OCI-LY7 (cell line): ENCODE results near the gene ARMC9. TPM values are rescaled to one million over a fixed set of nuclear protein-coding genes. Genes with fewer than 3 reads are reported as not detected.
A peak's percentile ranks its signal among the peaks of the same experiment; 100 is the strongest.

Experiments
- Bru-seq: library from RNA; stranded (reverse); fragments of 400-500 nt; gene quantifications from one replicate; lab custom pipeline; 2021; lab: Mats Ljungman, UMichigan
- BruChase-seq, 2 experiments: library from RNA; stranded (reverse); fragments of 400-500 nt; gene quantifications; one replicate each; lab custom pipeline; 2021; lab: Mats Ljungman, UMichigan
- BruUV-seq: library from RNA; stranded (reverse); fragments of 400-500 nt; replicated peaks from 2 replicates; lab custom pipeline; 2021; lab: Mats Ljungman, UMichigan
- CTCF ChIA-PET: fragments of 300-600 bp; sonication (Branson Sonifier 250); formaldehyde crosslinking; loops from one replicate; lab custom pipeline; 2022; ENCODE audit warnings: antibody characterized with exemption; ENCODE audit not compliant: unreplicated experiment; lab: Charles Lee
- POLR2A ChIA-PET: fragments of 300-600 bp; sonication (Branson Sonifier 250); formaldehyde crosslinking; loops from one replicate; lab custom pipeline; 2022; ENCODE audit warnings: antibody characterized with exemption; lab: Charles Lee
- DNase-seq: peaks from one replicate; pipeline ENCODE4 v3.0.0-alpha.2; 2015; ENCODE audit warnings: low spot score
- H2AFZ ChIP-seq: fragments of 200-600 bp; sonication (generic), shearing (Covaris generic); 2 replicates; pipeline ENCODE4 v1.6.1; 2014; ENCODE audit warnings: mild to moderate bottlenecking, antibody characterized with exemption, low read length, moderate library complexity
- H3K27ac ChIP-seq: fragments of 200-600 bp; sonication (generic); 2 replicates; pipeline ENCODE4 v1.5.1; 2014; ENCODE audit warnings: mixed run types, low read depth, mild to moderate bottlenecking, moderate library complexity, low read length, inconsistent platforms; ENCODE audit not compliant: poor library complexity, severe bottlenecking
- H3K36me3 ChIP-seq: fragments of 200-600 bp; sonication (generic); 2 replicates; pipeline ENCODE4 v1.6.1; 2014; ENCODE audit warnings: mild to moderate bottlenecking, antibody characterized with exemption, low read length, moderate library complexity, mixed read lengths; ENCODE audit not compliant: insufficient read depth
- H3K4me1 ChIP-seq: fragments of 200-600 bp; sonication (generic); 2 replicates; pipeline ENCODE4 v1.5.1; 2014; ENCODE audit warnings: mild to moderate bottlenecking, low read length; ENCODE audit not compliant: insufficient read depth, poor library complexity, severe bottlenecking
- H3K4me2 ChIP-seq: fragments of 200-600 bp; sonication (generic); 2 replicates; pipeline ENCODE4 v1.6.1; 2014; ENCODE audit warnings: mild to moderate bottlenecking, low read length
- H3K4me3 ChIP-seq: fragments of 200-600 bp; sonication (generic); 2 replicates; pipeline ENCODE4 v1.5.1; 2014; ENCODE audit warnings: mild to moderate bottlenecking, low read depth, low read length; ENCODE audit not compliant: poor library complexity, severe bottlenecking
- H3K79me2 ChIP-seq: fragments of 200-600 bp; sonication (generic); 2 replicates; pipeline ENCODE4 v1.6.1; 2016; ENCODE audit warnings: low read depth, mild to moderate bottlenecking, low read length, moderate library complexity, mixed read lengths; ENCODE audit not compliant: insufficient read depth
- H3K9me2 ChIP-seq: fragments of 200-600 bp; sonication (generic); 2 replicates; pipeline ENCODE4 v1.6.1; 2016; ENCODE audit warnings: mild to moderate bottlenecking, low read length, mixed read lengths; ENCODE audit not compliant: insufficient read depth
- H3K9me3 ChIP-seq: fragments of 200-600 bp; sonication (generic); 2 replicates; pipeline ENCODE4 v1.6.1; 2014; ENCODE audit warnings: mild to moderate bottlenecking, mixed run types, low read length, mixed read lengths
- H4K20me1 ChIP-seq: fragments of 200-600 bp; sonication (generic); 2 replicates; pipeline ENCODE4 v1.6.1; 2014; ENCODE audit warnings: mild to moderate bottlenecking, antibody characterized with exemption, low read length, moderate library complexity, mixed read lengths; ENCODE audit not compliant: insufficient read depth
- CTCF ChIP-seq: fragments of 200-600 bp; sonication (generic); conservative IDR thresholded peaks from 2 replicates; pipeline ENCODE4 v1.5.1; 2014; ENCODE audit warnings: mild to moderate bottlenecking, antibody characterized with exemption, low read length, moderate library complexity, mixed read lengths
- EZH2phosphoT487 ChIP-seq: fragments of 200-600 bp; sonication (generic); IDR thresholded peaks from 2 replicates; pipeline ENCODE4 v1.6.1; 2018; ENCODE audit warnings: low read depth, borderline replicate concordance, mild to moderate bottlenecking, mixed run types, antibody characterized with exemption, low read length, moderate library complexity, mixed read lengths
- intact Hi-C: fragments of 100-400 bp; cut with micrococcal nuclease; formaldehyde crosslinking; loops from one replicate; pipeline ENCODE4 v1.10.0; 2022; ENCODE audit not compliant: unreplicated experiment
- long read RNA-seq: library from polyadenylated mRNA; stranded (forward); transcript quantifications from one replicate; pipeline ENCODE4 v2.0.0, GENCODE V29; 2022
- total RNA-seq, 2 experiments: library from RNA; depleted of rRNA in 1 of 2; stranded (reverse); fragments of >200 nt in 1 of 2; shearing (Covaris generic) in 1 of 2; gene quantifications; 2 replicates each; pipeline ENCODE4 v1.2.3, GENCODE V29; 2014 to 2022

Gene ARMC9
- total RNA-seq (2014; rRNA removed; shearing (Covaris generic)) = 6.6 and 10.9 TPM in 2 replicates
- 11.0 and 12.2 TPM in 2 replicates for total RNA-seq (2022)
- Bru-seq, nascent RNA = percentile 40 among the genes with signal in this experiment
- percentile 41 among the genes with signal in this experiment for BruChase-seq, experiment 1, labeled RNA remaining after a 6-hour chase
- percentile 39 among the genes with signal in this experiment for BruChase-seq, experiment 2, labeled RNA remaining after a 2-hour chase
- long read RNA-seq, transcript ARMC9-201 (21 exons, 2,300 nt) = major isoform, 6 of 32 reads
- long read RNA-seq, partial matches to known transcripts = 14 of 32 reads
- long read RNA-seq, other reads (novel, unspliced or antisense) = 11 of 32 reads

GRCh38 chr2:231198291-231199173, at the start of gene ARMC9:
ARMC9 (plus strand) TSS chr2:231198631; CDS start chr2:231206239, 7,608 bp downstream.
- BruUV-seq = no TSS peak
- Histone ChIP-seq H2AFZ (peak within 1 kb of the TSS; percentile 86), H3K9me2 (no peaks in the 10 kb centered on the region), H4K20me1 (no peaks in the 10 kb centered on the region), H3K4me3 (peak within 1 kb of the TSS; percentile 72), H3K4me1 (peaks cover 10% of the 10 kb centered on the region), H3K79me2 (no peaks in the 10 kb centered on the region), H3K36me3 (no peaks in the 10 kb centered on the region), H3K9me3 (no peaks in the 10 kb centered on the region), H3K4me2 (peak within 1 kb of the TSS; percentile 88), H3K27ac (no peak within 1 kb of the TSS)
- peak; percentile 81 for DNase-seq
- intact Hi-C loops = no loop called here
- TF ChIP-seq CTCF (no peak), EZH2phosphoT487 (no peak)
- CTCF ChIA-PET = interaction anchor here (0.7 kb wide), 1 partner anchor 153 kb away, joined by 3 read pairs; no protein-coding TSS in a partner anchor
- POLR2A ChIA-PET = interaction anchor here (0.5 to 1.1 kb wide), 5 partner anchors 21 to 279 kb away, joined by 3 to 5 read pairs (median 4); partner anchors contain the start of gene NCL

GRCh38 chr2:231152800-231153557, 45.5 kb upstream of the ARMC9 start:
- Histone ChIP-seq H3K36me3 (peaks cover 76% of the 10 kb centered on the region), H3K4me3 (no peak overlapping the region), H3K9me2 (no peaks in the 10 kb centered on the region), H3K4me2 (no peak overlapping the region), H3K27ac (no peak overlapping the region), H4K20me1 (no peaks in the 10 kb centered on the region), H3K79me2 (no peaks in the 10 kb centered on the region), H3K4me1 (no peaks in the 10 kb centered on the region), H3K9me3 (no peaks in the 10 kb centered on the region), H2AFZ (no peak overlapping the region)
- TF ChIP-seq EZH2phosphoT487 (no peak), CTCF (no peak)
- no peak for DNase-seq
- intact Hi-C loops = no loop called here
- BruUV-seq = no TSS peak
- ChIA-PET POLR2A (interaction anchor here (1.2 kb wide), 1 partner anchor 24 kb away, joined by 5 read pairs; no protein-coding TSS in a partner anchor), CTCF (no interaction called here)
